ENCODE data around the gene CSNK1G3.

- TF ChIP-seq CTCF (IDR thresholded peaks at IDR 0.05) (no peak), ZFX (IDR thresholded peaks at IDR 0.05; ENCODE audit: borderline replicate concordance) (no peak)
Observed at GRCh38 chr5:123511290-123511647, 708 bp upstream of the CSNK1G3 start.
